Measurements from ENCODE around the gene SLC7A6. TPM values are rescaled to one million over a fixed set of nuclear protein-coding genes. Genes with fewer than 3 reads are reported as not detected.

SLC7A6 gene
- total and polyA plus RNA-seq, 2 of the 13 experiments (the other 11 are each of a cell fraction or from before 2014, with no cell fraction given): 35.8 to 70.8 TPM

DNA sequence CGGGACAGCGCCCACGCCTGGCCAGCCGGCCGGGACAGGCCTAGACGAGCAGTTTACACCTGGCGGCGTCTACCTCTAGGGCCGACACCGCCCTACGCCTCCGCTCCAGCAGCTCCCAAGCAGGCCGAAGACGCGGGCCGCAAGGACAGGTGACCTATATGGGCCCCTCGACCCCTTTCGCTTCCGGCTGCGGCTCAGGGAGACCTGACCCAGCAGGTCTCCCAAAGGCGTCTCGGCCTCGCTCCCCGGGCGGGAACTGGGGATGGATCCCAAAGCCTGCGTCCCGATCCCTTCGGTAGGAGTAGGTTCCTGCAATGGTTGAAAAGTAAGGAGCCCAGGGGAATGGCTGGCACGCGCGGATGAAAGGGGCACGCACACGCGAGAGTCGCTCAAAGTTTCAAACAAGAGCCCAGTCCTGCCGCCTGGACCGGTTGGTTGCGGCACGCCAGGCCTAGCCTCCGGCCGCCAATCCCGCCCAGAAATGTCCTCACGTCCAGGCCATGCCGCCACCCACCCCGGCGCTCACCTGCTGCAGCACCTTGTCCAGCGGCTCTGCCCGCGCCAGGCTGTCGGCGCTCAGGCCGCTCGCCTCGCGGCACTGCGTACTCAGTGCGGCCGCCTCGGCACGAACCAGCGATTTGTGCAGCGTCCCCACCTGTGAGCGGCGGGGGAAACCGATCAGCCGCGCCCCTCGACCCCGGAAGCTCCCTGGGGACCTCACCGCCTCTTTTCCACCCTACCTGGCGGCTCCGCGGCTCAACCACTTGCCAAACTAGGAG is 29.0 kb upstream of the SLC7A6 start (continued):
- no peak; the same call in 1 of the 2 replicates for TF ChIP-seq ZNF253 (CRISPR knock-in tag; IDR thresholded peaks at IDR 0.05; ENCODE audit: borderline replicate concordance)
- TF ChIP-seq NFATC3 (CRISPR knock-in tag; IDR thresholded peaks at IDR 0.05): no peak
- TF ChIP-seq ZBTB2 (CRISPR knock-in tag; IDR thresholded peaks at IDR 0.05; ENCODE audit: low read depth): no peak
- no peak for TF ChIP-seq GLMP (CRISPR knock-in tag; IDR thresholded peaks at IDR 0.05; ENCODE audit: borderline replicate concordance)
- TF ChIP-seq TBX2 (CRISPR knock-in tag; IDR thresholded peaks at IDR 0.05; ENCODE audit: borderline replicate concordance): peak; percentile 81
- no peak; the same call in 1 of the 2 replicates for TF ChIP-seq ZNF749 (CRISPR knock-in tag; IDR thresholded peaks at IDR 0.05; ENCODE audit: borderline replicate concordance)
- TF ChIP-seq MIXL1 (CRISPR knock-in tag; IDR thresholded peaks at IDR 0.05): no peak
- no peak for TF ChIP-seq ZBTB46 (CRISPR knock-in tag; IDR thresholded peaks at IDR 0.05; ENCODE audit: borderline replicate concordance)
- no peak for TF ChIP-seq IKZF1 (IDR thresholded peaks at IDR 0.05)
- peak; percentile 11 for TF ChIP-seq ZNF18 (CRISPR knock-in tag; IDR thresholded peaks at IDR 0.05; ENCODE audit: insufficient replicate concordance)
- TF ChIP-seq ZNF598 (CRISPR knock-in tag; IDR thresholded peaks at IDR 0.05; ENCODE audit: borderline replicate concordance): no peak
- no peak for TF ChIP-seq ZKSCAN5 (CRISPR knock-in tag; IDR thresholded peaks at IDR 0.05)
- peak; percentile 33 for TF ChIP-seq PITX1 (CRISPR knock-in tag; IDR thresholded peaks at IDR 0.05)
- no peak for TF ChIP-seq TIGD3 (CRISPR knock-in tag; IDR thresholded peaks at IDR 0.05; ENCODE audit: borderline replicate concordance)
- TF ChIP-seq ZNF451 (CRISPR knock-in tag; IDR thresholded peaks at IDR 0.05): no peak; the same call in 1 of the 2 replicates
- peak; percentile 66 for TF ChIP-seq ZFY (CRISPR knock-in tag; IDR thresholded peaks at IDR 0.05)
- 0 out of 2 replicates have a peak, but pooled peaks have one; percentile 44 for TF ChIP-seq ZBTB1 (CRISPR knock-in tag; IDR thresholded peaks at IDR 0.05; ENCODE audit: borderline replicate concordance)
- TF ChIP-seq ZNF441 (CRISPR knock-in tag; IDR thresholded peaks at IDR 0.05; ENCODE audit: borderline replicate concordance): no peak
- no peak for TF ChIP-seq E2F5 (CRISPR knock-in tag; conservative IDR thresholded peaks at IDR 0.05)
